IMR-90 (cell line): ENCODE measurements around the gene DLEU7. TPM values are rescaled to one million over a fixed set of nuclear protein-coding genes. Genes with fewer than 3 reads are reported as not detected.

Source experiments
- ATAC-seq: fragments of 200-7000 bp; cut with Tn5 transposase; 2 replicates; pipeline ENCODE4 v1.9.1; 2020; ENCODE audit warnings: low read depth, mild to moderate bottlenecking, moderate library complexity
- BruUV-seq: library from RNA; stranded (reverse); fragments of 400-500 nt; replicated peaks from 2 replicates; lab custom pipeline; 2021; lab: Mats Ljungman, UMichigan
- CTCF ChIA-PET: fragments of 300-600 bp; formaldehyde crosslinking; extraction: SDS; loops from one replicate; lab custom pipeline; 2021; ENCODE audit warnings: antibody characterized with exemption; lab: Yijun Ruan, JAX
- POLR2A ChIA-PET: fragments of 300-600 bp; sonication (Branson Sonifier 250); formaldehyde crosslinking; loops from one replicate; lab custom pipeline; 2022; ENCODE audit warnings: antibody characterized with exemption; ENCODE audit not compliant: unreplicated experiment; lab: Charles Lee
- DNase-seq: peaks from one replicate; pipeline ENCODE4 v3.0.0; 2013
- H2AFZ ChIP-seq: replicated peaks from 2 replicates; pipeline ENCODE3; 2013; ENCODE audit warnings: low read length, mild to moderate bottlenecking; ENCODE audit not compliant: poor library complexity
- H2AK5ac ChIP-seq: 2 replicates; pipeline ENCODE4 v1.6.1; 2013; ENCODE audit warnings: low read depth, low read length, inconsistent platforms
- H2AK9ac ChIP-seq: replicated peaks from 2 replicates; pipeline ENCODE3; 2013; ENCODE audit warnings: mild to moderate bottlenecking, low read depth, low read length, moderate library complexity; ENCODE audit not compliant: poor library complexity
- H2BK120ac ChIP-seq: 2 replicates; pipeline ENCODE4 v1.6.1; 2013; ENCODE audit warnings: low read depth, low read length, inconsistent platforms
- H2BK15ac ChIP-seq: 3 replicates; pipeline ENCODE4 v1.6.1; 2013; ENCODE audit warnings: low read depth, low read length, inconsistent platforms
- H2BK20ac ChIP-seq: 2 replicates; pipeline ENCODE4 v1.6.1; 2013; ENCODE audit warnings: low read depth, mild to moderate bottlenecking, inconsistent platforms, low read length, moderate library complexity
- H2BK5ac ChIP-seq: 2 replicates; pipeline ENCODE4 v1.6.1; 2013; ENCODE audit warnings: mild to moderate bottlenecking, low read depth, low read length, inconsistent platforms; ENCODE audit not compliant: poor library complexity, severe bottlenecking
- H3K14ac ChIP-seq: replicated peaks from 2 replicates; pipeline ENCODE4 v1.6.1; 2013; ENCODE audit warnings: low read depth, low read length, inconsistent platforms
- H3K18ac ChIP-seq: 2 replicates; pipeline ENCODE4 v1.6.1; 2013; ENCODE audit warnings: low read depth, low read length, control low read depth
- H3K23ac ChIP-seq: 2 replicates; pipeline ENCODE4 v1.6.1; 2013; ENCODE audit warnings: low read depth, low read length, inconsistent platforms
- H3K27ac ChIP-seq: 2 replicates; pipeline ENCODE4 v1.5.1; 2013; ENCODE audit warnings: mild to moderate bottlenecking, control low read depth, low read length; ENCODE audit not compliant: insufficient read depth
- H3K27me3 ChIP-seq: 2 replicates; pipeline ENCODE4 v1.6.1; 2013; ENCODE audit warnings: low read length; ENCODE audit not compliant: control insufficient read depth, insufficient read depth
- H3K36me3 ChIP-seq: 2 replicates; pipeline ENCODE4 v1.6.1; 2013; ENCODE audit warnings: low read length, mixed read lengths; ENCODE audit not compliant: control insufficient read depth, insufficient read depth
- H3K4ac ChIP-seq: 2 replicates; pipeline ENCODE4 v1.6.1; 2013; ENCODE audit warnings: low read depth, low read length, inconsistent platforms
- H3K4me1 ChIP-seq: 2 replicates; pipeline ENCODE4 v1.6.1; 2013; ENCODE audit warnings: low read length, mixed read lengths; ENCODE audit not compliant: control insufficient read depth, insufficient read depth
- H3K4me2 ChIP-seq: 2 replicates; pipeline ENCODE4 v1.6.1; 2013; ENCODE audit warnings: low read depth, mild to moderate bottlenecking, control low read depth, low read length, moderate library complexity
- H3K4me3 ChIP-seq: 2 replicates; pipeline ENCODE4 v1.5.1; 2013; ENCODE audit warnings: low read depth, mild to moderate bottlenecking, control low read depth, low read length, moderate library complexity; ENCODE audit not compliant: insufficient read depth
- H3K56ac ChIP-seq: 2 replicates; pipeline ENCODE4 v1.6.1; 2013; ENCODE audit warnings: low read length, inconsistent platforms; ENCODE audit not compliant: insufficient read depth; ENCODE audit errors: extremely low read depth
- H3K79me1 ChIP-seq, 2 experiments: 2 replicates each; pipeline ENCODE4 v1.6.1; 2013; ENCODE audit warnings: low read length in 2 of 2, inconsistent platforms in 1 of 2, low read depth in 1 of 2
- H3K9ac ChIP-seq: 2 replicates; pipeline ENCODE4 v1.6.1; 2013; ENCODE audit warnings: low read depth, low read length, control low read depth
- H3K9me1 ChIP-seq: 2 replicates; pipeline ENCODE4 v1.6.1; 2013; ENCODE audit warnings: low read length, inconsistent platforms; ENCODE audit not compliant: insufficient read depth
- H3K9me3 ChIP-seq: 2 replicates; pipeline ENCODE4 v1.6.1; 2013; ENCODE audit warnings: low read length; ENCODE audit not compliant: control insufficient read depth, insufficient read depth
- H4K20me1 ChIP-seq: 2 replicates; pipeline ENCODE4 v1.6.1; 2013; ENCODE audit warnings: low read length, inconsistent platforms; ENCODE audit not compliant: insufficient read depth
- H4K5ac ChIP-seq: 2 replicates; pipeline ENCODE4 v1.6.1; 2013; ENCODE audit warnings: mild to moderate bottlenecking, low read depth, low read length, control low read depth
- H4K8ac ChIP-seq, 2 experiments: 2 replicates each; pipeline ENCODE4 v1.6.1; 2013; ENCODE audit warnings: low read depth in 2 of 2, low read length in 2 of 2, control low read depth in 1 of 2, inconsistent platforms in 1 of 2
- H4K91ac ChIP-seq: 2 replicates; pipeline ENCODE4 v1.6.1; 2013; ENCODE audit warnings: low read depth, low read length, inconsistent platforms; ENCODE audit not compliant: insufficient read depth
- BHLHE40 ChIP-seq: fragments of 150-350 bp; IDR thresholded peaks from 2 replicates; pipeline ENCODE4 v1.6.1; 2016; ENCODE audit warnings: mild to moderate bottlenecking, low read depth, low read length
- FOS ChIP-seq: fragments of 150-350 bp; IDR thresholded peaks from 2 replicates; pipeline ENCODE4 v1.6.1; 2016; ENCODE audit warnings: low read depth, low read length
- MAFK ChIP-seq: IDR thresholded peaks from 2 replicates; pipeline ENCODE4 v1.6.1; 2012; ENCODE audit warnings: low read depth, low read length, improper control_type of control experiment
- MXI1 ChIP-seq: IDR thresholded peaks from 2 replicates; pipeline ENCODE4 v1.6.1; 2012; ENCODE audit warnings: low read depth, mild to moderate bottlenecking, low read length, moderate library complexity, borderline replicate concordance
- POLR2A ChIP-seq: IDR thresholded peaks from 2 replicates; pipeline ENCODE4 v1.6.1; 2012; ENCODE audit warnings: mild to moderate bottlenecking, low read depth, low read length
- RCOR1 ChIP-seq: IDR thresholded peaks from 2 replicates; pipeline ENCODE4 v1.6.1; 2012; ENCODE audit warnings: mild to moderate bottlenecking, low read length, improper control_type of control experiment; ENCODE audit not compliant: insufficient replicate concordance
- RFX5 ChIP-seq: IDR thresholded peaks from 2 replicates; pipeline ENCODE4 v1.8.0; 2012; ENCODE audit warnings: low read depth, mild to moderate bottlenecking, low read length, moderate library complexity
- USF2 ChIP-seq: fragments of 150-350 bp; IDR thresholded peaks from 2 replicates; pipeline ENCODE4 v1.6.1; 2017; ENCODE audit warnings: mild to moderate bottlenecking, antibody characterized with exemption, low read length, low read depth
- WGBS, 2 experiments: methylation state at CpG; one replicate each; pipeline versions ENCODE4 v1.1.5 to v1.1.7; 2013; ENCODE audit warnings: missing lambda C conversion rate in 2 of 2; ENCODE audit not compliant: insufficient read length in 1 of 2; ENCODE audit errors: extremely low coverage in 2 of 2; 5-methylcytosine and 5-hydroxymethylcytosine counted together
- dilution Hi-C: fragments of 300-500 bp; cut with HindIII; formaldehyde crosslinking; loops from one replicate; pipeline ENCODE4 v1.14.3; 2018; ENCODE audit warnings: low sequenced_read_pairs; ENCODE audit not compliant: unreplicated experiment
- in situ Hi-C: fragments of 300-500 bp; cut with MboI; formaldehyde crosslinking; loops from 3 replicates; pipeline ENCODE4 v1.14.3; 2019; ENCODE audit warnings: low sequenced_read_pairs, inconsistent platforms, mixed read lengths
- intact Hi-C: fragments of 100-400 bp; cut with micrococcal nuclease; formaldehyde crosslinking; loops from 2 replicates; pipeline ENCODE4 v1.10.0; 2022
- polyA plus RNA-seq, 3 experiments: library from polyadenylated mRNA; depleted of rRNA; stranded (reverse); fragments of >200 nt; gene quantifications; 2 replicates each; pipeline ENCODE4 v1.2.3, GENCODE V29; 2012; ENCODE audit warnings: low replicate concordance in 1 of 3
- total RNA-seq: library from RNA; depleted of rRNA; stranded (reverse); fragments of >200 nt; gene quantifications from 2 replicates; pipeline ENCODE4 v1.2.3, GENCODE V29; 2012

DLEU7 gene
- total and polyA plus RNA-seq, 2 of the 4 experiments (the other 2 are of a cell fraction) = not detected

- TF ChIP-seq FOS = no peak
These were observed 55.9 kb downstream of the DLEU7 start (continued) for GRCh38 chr13:50787316-50788195.

GRCh38 chr13:50783717-50784290 is 59.7 kb downstream of the DLEU7 start:
- Histone ChIP-seq H4K91ac (no peak overlapping the region), H3K9me3 (no peaks in the 10 kb centered on the region), H4K5ac (no peak overlapping the region), H4K20me1 (no peaks in the 10 kb centered on the region), H3K27me3 (peaks cover 41% of the 10 kb centered on the region), H3K4me1 (no peaks in the 10 kb centered on the region), H2AFZ (no peak overlapping the region), H3K79me1 (no peaks in the 10 kb centered on the region), H2BK120ac (no peak overlapping the region), H3K9ac (no peak overlapping the region), H2BK5ac (no peak overlapping the region), H2AK5ac (no peak overlapping the region), H3K36me3 (no peaks in the 10 kb centered on the region), H3K9me1 (no peaks in the 10 kb centered on the region), H3K18ac (no peak overlapping the region), H3K23ac (no peak overlapping the region), H3K14ac (no peak overlapping the region), H3K4ac (no peak overlapping the region), H3K27ac (no peak overlapping the region), H2AK9ac (no peak overlapping the region), H2BK20ac (no peak overlapping the region), H3K4me2 (no peak overlapping the region), H4K8ac (no peak overlapping the region), H3K4me3 (no peak overlapping the region), H2BK15ac (no peak overlapping the region), H3K56ac (no peak overlapping the region)
- CTCF ChIA-PET = no interaction called here
- in situ Hi-C loops = no loop called here
- TF ChIP-seq POLR2A (no peak), RFX5 (no peak), USF2 (no peak), FOS (no peak), MAFK (no peak), RCOR1 (no peak), BHLHE40 (no peak), MXI1 (no peak)
- no TSS peak for BruUV-seq
- 47% methylated on average over 3 of the region's 6 CpGs; no CpG with 5 or more reads in 1 of the 2 experiments for WGBS, 2 experiments
- no peak for DNase-seq
- intact Hi-C loops = no loop called here
- POLR2A ChIA-PET = interaction anchor here (0.5 kb wide), 1 partner anchor 29 kb away, joined by 4 read pairs; no protein-coding TSS in a partner anchor
- dilution Hi-C loops = no loop called here
- no peak for ATAC-seq
